ENCODE measurements around the gene TNRC18.

GRCh38 chr7:5418285-5418582 is 5.4 kb downstream of the TNRC18 start:
- TF ChIP-seq BRCA1 (IDR thresholded peaks at IDR 0.05; ENCODE audit: low read depth, low read length) (no peak), POLR2A (IDR thresholded peaks at IDR 0.05; ENCODE audit: control extremely low read depth in 1 of 2, low read depth in 2 of 2, low read length in 2 of 2) (no peak), ZNF274 (IDR thresholded peaks at IDR 0.05; ENCODE audit: borderline replicate concordance, extremely low read depth, low read length) (no peak), CTCF (IDR thresholded peaks at IDR 0.05; ENCODE audit: control extremely low read depth in 1 of 3, insufficient read depth in 1 of 3, low read depth in 1 of 3, low read length in 3 of 3) (no peak), USF2 (IDR thresholded peaks at IDR 0.05; ENCODE audit: low read length) (no peak), CHD2 (IDR thresholded peaks at IDR 0.05; ENCODE audit: low read length) (no peak), TAF1 (IDR thresholded peaks at IDR 0.05; ENCODE audit: low read depth, low read length) (no peak), RNF2 (IDR thresholded peaks at IDR 0.05; ENCODE audit: borderline replicate concordance, low read depth, low read length, missing control alignments, poor library complexity, severe bottlenecking) (no peak), EZH2 (IDR thresholded peaks at IDR 0.05; ENCODE audit: low read depth, low read length, severe bottlenecking) (no peak), RAD21 (IDR thresholded peaks at IDR 0.05 in 1 of 2, conservative IDR thresholded peaks at IDR 0.05 in 1 of 2; ENCODE audit: low read depth in 2 of 2, low read length in 2 of 2) (no peak), ASH2L (IDR thresholded peaks at IDR 0.05; ENCODE audit: low read length) (no peak), ATF2 (IDR thresholded peaks at IDR 0.05; ENCODE audit: low read length) (no peak), GABPA (IDR thresholded peaks at IDR 0.05; ENCODE audit: borderline replicate concordance, insufficient read depth, low read length) (no peak), MAX (IDR thresholded peaks at IDR 0.05) (no peak)
